SIG-M5 (cell line): ENCODE results near the gene TNFRSF14.

ENCODE experiments used
- DNase-seq: peaks from one replicate; lab custom pipeline; 2025; lab: John Stamatoyannopoulos, UW

The TNFRSF14 gene

DNA sequence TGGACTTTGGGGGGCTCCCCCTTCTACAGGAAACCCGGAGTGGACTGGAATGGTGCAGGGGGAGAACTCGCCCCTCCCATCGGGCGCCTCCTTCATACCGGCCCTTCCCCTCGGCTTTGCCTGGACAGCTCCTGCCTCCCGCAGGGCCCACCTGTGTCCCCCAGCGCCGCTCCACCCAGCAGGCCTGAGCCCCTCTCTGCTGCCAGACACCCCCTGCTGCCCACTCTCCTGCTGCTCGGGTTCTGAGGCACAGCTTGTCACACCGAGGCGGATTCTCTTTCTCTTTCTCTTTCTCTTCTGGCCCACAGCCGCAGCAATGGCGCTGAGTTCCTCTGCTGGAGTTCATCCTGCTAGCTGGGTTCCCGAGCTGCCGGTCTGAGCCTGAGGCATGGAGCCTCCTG lies at the start of gene TNFRSF14:
TSS of gene TNFRSF14 (plus strand) at position 95 of the 401 bp plus-strand sequence. CDS start at position 389, 294 bp downstream.
- DNase-seq, result no peak

DNA sequence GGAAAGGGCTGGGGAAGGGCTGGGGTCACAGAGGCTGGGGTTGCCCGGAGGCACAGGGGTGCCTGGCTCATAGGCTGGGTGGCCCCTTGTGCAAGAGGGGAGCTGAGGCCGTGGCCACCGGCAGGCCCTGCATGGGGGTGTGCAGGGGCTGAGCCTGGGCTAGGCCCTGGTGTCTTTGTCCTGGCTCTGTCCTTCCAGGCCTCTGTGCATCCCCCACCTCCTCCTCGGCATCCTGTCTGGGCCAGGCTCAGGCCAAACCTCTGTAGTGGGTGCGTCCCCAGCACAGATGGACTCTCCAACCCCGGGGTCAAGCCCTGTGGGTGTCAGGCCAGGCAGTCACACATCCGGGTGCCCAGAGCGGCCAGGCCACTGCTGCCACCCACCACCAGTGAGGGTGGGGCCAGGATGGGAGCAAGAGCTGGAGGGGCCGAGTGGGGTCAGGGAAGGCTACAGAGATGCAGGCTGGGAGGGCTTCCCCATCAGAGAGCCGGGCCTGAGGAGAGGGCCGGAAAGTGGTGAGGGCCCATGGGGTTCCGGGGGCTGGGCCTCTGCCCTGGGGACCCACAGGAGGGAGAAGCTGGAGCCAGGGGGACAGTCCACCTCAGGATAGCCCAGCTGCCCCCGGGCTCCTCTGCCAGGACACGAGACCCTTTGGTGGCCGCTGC lies 49.1 kb upstream of the TNFRSF14 start:
- no peak for DNase-seq

GRCh38 chr1:2507744-2508155 lies 48.4 kb upstream of the TNFRSF14 start:
- no peak for DNase-seq

DNA sequence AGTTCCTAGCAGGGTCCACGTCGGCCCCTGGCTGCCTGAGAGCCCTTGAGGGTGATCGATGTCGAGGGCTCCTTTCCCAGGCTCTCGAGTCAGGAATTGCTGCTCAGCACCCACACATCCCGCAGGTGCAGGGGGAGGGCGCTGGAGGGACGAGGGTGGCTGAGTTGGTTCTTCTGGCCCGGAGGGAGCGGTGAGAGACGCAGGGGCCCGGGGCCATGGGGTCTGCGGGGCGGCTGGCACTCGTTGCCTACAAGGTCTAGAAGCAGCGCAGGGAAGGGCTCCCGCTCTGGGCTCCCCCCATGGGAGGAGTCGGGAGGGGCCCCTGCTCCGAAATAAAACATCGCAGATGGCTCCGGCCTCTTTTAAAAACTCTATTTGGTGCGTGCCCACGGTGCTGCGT lies 48.0 kb upstream of the TNFRSF14 start:
- DNase-seq, result no peak

DNA sequence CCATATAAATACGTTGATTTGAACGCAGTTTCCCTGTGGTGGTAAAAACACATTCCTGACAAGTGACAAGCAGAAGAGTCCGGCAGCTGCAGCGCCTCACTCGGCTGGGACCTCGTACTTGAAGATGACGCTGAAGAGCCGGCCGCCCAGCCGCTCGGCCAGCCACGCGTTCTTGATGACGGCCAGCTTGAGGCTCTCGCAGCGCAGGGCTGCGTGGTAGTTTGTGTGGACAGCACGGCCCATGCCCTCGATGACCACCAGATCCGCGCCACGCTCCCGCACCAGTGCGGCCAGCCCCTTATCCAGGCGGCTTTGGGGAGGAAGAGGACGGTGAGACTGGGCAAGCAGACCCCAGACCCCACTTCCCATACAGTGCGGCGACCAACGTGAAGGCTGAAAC lies 47.4 kb upstream of the TNFRSF14 start:
- DNase-seq, result no peak

GRCh38 chr1:2509589-2509988 lies 46.6 kb upstream of the TNFRSF14 start:
- no peak for DNase-seq

GRCh38 chr1:2510366-2511155 lies 45.6 kb upstream of the TNFRSF14 start:
- DNase-seq, result no peak

- DNase-seq, result no peak
Measured at GRCh38 chr1:2512862-2513421, 43.2 kb upstream of the TNFRSF14 start.

GRCh38 chr1:2513939-2514652 lies 42.1 kb upstream of the TNFRSF14 start:
- DNase-seq, result no peak

DNA sequence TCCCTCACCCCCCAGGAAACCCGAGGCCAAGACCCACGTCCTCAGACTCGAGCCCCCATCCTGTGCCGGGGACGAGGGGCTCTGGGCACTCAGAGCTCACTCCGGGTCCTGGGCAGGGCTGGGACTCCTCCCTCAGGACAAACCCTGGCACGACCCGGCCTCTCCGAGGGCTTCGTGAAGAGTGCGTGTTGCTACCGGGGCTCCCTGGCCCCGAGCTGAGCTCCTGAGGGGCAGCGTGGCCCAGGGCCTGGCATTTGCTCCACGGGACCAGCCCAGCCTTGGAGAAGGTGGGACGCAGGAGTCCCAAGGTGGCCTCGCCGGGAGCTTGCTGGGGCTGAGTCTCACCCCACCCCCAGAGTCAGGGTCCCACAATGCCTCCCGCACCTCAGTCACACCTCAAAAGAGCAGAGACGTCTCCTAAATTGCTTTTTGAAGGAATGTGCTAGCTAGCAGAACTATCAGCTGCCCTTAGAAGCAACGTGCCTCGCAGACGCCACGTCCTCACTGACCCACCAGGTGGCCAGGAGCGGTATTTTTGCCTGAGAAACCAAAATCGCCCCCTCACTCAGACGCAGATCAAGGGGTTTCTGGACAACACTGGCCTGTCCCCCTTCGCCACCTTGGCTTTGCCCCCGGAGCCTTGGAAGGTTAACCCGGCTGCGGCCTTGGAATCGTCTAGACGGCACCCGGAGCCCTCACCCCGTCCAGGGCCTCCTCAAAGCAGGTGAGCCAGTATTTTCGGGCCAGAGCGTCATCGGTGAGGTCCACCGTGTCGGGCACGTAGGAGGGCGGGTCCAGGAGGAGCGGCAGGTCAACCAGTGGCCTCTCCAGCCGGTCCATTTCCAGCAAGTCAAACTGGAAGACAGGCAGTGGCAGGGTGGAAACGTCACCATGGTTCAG lies 41.1 kb upstream of the TNFRSF14 start:
- DNase-seq, result no peak

DNA sequence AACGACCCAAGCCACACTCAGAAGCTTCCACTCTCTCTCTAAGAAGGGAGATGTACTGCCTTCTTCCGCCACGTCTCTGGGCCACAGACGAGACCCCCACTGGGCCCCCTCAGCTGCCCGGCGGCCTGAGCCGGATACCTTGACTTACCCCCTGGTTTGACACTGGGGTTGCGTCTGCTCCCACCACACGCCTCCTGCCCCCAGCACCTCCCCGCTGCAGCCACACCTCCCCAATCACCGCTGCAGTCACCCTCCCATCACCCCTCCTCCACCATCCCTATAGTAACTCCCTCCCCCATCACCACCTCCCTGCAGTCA lies 40.4 kb upstream of the TNFRSF14 start:
- DNase-seq, result no peak

DNA sequence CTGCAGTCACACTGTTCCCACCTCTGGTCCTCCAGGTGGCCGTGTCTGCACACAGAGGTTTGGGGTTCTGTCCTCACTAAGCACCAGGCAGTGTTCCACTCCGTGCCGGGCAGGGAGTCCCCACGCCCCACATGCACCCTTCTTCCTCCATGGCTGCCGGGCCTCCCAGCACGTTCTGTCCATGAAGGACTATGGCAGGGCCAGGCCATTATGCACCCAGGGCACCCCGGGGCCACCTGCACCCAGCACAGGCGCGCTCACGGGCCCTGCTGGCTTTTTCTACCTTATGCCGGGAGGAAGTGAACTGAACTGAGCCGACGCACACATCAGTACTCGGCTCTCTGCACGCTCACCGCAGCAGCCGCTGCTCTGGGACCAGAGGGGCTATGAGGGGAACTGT lies 40.0 kb upstream of the TNFRSF14 start:
- no peak for DNase-seq

DNA sequence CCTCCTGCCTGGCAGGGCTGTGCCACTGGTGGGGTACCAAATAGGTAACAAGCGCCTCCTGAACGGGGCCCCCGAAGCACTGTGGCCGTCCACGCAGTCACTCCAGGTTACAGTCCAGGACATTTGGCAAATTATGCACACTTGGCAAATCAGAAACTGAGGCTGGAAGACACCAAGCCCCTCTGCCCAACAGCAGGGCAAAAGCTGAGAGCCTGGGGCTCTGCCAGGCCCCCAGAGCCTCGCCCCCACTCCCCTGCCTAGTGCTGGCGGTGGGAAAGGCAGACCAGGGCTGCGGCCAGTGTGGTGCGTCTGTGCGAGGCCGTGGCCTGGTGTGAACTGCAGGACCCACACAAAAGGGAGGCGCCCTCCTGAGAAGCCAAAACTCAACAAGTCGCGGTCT lies 39.2 kb upstream of the TNFRSF14 start:
- no peak for DNase-seq

- DNase-seq, result no peak
Measured at GRCh38 chr1:2517966-2518365, 38.2 kb upstream of the TNFRSF14 start.

GRCh38 chr1:2518528-2518927 lies 37.6 kb upstream of the TNFRSF14 start:
- no peak for DNase-seq

DNA sequence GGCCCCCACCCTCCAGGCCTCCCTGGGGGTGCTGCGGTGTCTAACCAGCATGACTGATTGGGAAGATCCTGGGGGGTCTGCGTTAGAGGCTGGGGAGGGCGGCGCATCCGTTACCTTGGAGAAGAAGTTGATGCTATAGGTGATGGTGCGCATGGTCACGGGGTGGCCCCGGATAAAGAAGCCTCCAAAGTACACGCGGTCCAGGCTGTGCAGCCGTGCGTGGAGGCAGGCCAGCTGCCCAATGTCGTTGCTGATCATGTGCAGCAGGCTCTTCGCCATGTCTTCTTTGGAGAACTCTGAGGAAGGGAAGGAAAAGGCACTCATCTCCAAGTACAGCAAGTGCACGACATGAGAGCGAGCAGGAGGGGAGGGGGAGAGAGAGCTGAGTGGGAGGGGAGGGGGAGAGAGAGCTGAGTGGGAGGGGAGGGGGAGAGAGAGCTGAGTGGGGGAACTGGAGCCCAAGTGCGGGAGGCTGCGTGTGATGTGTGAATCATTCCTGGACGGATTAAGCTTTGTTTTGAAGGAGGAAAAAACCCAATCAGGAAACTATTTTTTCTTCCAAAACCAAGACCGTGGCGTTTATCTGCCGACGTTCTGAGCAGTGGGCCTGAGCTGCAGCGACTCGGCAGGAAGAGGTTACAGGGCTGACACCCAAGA lies 37.0 kb upstream of the TNFRSF14 start:
- DNase-seq, result no peak

DNA sequence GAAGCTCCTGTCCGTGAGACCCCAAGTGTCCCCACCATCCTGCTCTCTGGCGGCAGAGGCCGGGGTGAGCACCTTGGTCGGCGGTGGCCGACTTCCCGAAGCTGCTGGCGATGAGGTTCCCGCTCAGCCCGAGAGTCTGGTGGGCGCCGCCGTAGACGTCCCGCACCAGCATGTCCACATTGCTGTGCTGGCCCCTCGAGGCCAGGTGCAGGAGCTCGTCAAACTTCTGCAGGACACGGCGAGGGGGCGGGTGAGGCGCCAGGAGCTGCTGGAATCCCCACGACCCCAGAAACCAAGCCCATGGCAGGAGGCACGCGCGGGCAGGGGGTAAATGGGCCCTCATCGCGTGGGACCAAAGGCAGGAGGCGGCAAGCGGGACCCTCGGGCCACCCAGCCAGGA lies 36.4 kb upstream of the TNFRSF14 start:
- no peak for DNase-seq

GRCh38 chr1:2520206-2520605 lies 36.0 kb upstream of the TNFRSF14 start:
- no peak for DNase-seq

- no peak for DNase-seq
Measured at GRCh38 chr1:2520806-2521205, 35.4 kb upstream of the TNFRSF14 start.

DNA sequence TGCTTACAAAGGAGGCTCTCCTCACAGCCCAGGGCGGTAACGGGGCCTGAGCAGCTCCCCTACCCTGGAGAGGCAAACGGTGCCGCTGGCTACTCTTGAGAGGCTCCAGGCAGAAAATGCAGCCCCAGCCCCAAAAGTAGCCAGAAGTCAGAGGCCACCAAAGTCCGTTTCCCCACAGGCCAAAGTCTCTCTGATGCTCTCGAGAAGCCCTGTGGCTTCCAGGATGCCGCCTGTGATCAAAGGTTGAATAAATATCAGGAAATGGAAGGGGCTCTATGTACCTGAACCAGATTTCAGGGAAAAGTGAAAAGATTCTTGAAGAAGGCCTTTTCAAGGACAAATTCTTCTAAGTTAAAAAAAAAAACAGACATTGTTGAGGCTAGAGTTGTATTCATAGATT lies 33.9 kb upstream of the TNFRSF14 start:
- DNase-seq, result no peak

- no peak for DNase-seq
Measured at GRCh38 chr1:2523191-2523890, 32.8 kb upstream of the TNFRSF14 start.
